IMR-90 (cell line): ENCODE results near the gene PCBP3. TPM values are rescaled to one million over a fixed set of nuclear protein-coding genes. Genes with fewer than 3 reads are reported as not detected.

Source experiments
- ELK1 ChIP-seq: fragments of 150-350 bp; IDR thresholded peaks from 2 replicates; pipeline ENCODE4 v1.6.1; 2016; ENCODE audit warnings: low read depth, mild to moderate bottlenecking, low read length, moderate library complexity, borderline replicate concordance
- NFE2L2 ChIP-seq: fragments of 150-350 bp; IDR thresholded peaks from 2 replicates; pipeline ENCODE4 v1.6.1; 2016; ENCODE audit warnings: low read depth, mild to moderate bottlenecking, low read length
- USF2 ChIP-seq: fragments of 150-350 bp; IDR thresholded peaks from 2 replicates; pipeline ENCODE4 v1.6.1; 2017; ENCODE audit warnings: mild to moderate bottlenecking, antibody characterized with exemption, low read length, low read depth
- polyA plus RNA-seq, 3 experiments: library from polyadenylated mRNA; depleted of rRNA; stranded (reverse); fragments of >200 nt; gene quantifications; 2 replicates each; pipeline ENCODE4 v1.2.3, GENCODE V29; 2012; ENCODE audit warnings: low replicate concordance in 1 of 3
- total RNA-seq: library from RNA; depleted of rRNA; stranded (reverse); fragments of >200 nt; gene quantifications from 2 replicates; pipeline ENCODE4 v1.2.3, GENCODE V29; 2012

The PCBP3 gene
- total and polyA plus RNA-seq, 2 of the 4 experiments (the other 2 are of a cell fraction) = 2.9 to 3.9 TPM

GRCh38 chr21:45880097-45881068, 236.9 kb downstream of the PCBP3 start (continued):
- TF ChIP-seq USF2 (no peak), NFE2L2 (no peak), ELK1 (no peak)
